GM12878 (cell line): Measurements from ENCODE around the gene NDUFB4.
A peak's percentile ranks its signal among the peaks of the same experiment; 100 is the strongest.

ENCODE experiments used
- EZH2 ChIP-seq: IDR thresholded peaks from 2 replicates; pipeline ENCODE4 v1.6.1; 2012; ENCODE audit warnings: low read depth, mild to moderate bottlenecking, control low read depth, inconsistent platforms, low read length, borderline replicate concordance; ENCODE audit not compliant: control insufficient read depth
- HCFC1 ChIP-seq: fragments of 150-350 bp; IDR thresholded peaks from 2 replicates; pipeline ENCODE4 v1.6.1; 2014; ENCODE audit warnings: low read length
- KAT2A ChIP-seq: conservative IDR thresholded peaks from 2 replicates; pipeline ENCODE4 v1.6.1; 2011; ENCODE audit warnings: low read depth, low read length; ENCODE audit not compliant: control insufficient read depth
- POLR2AphosphoS5 ChIP-seq: IDR thresholded peaks from 2 replicates; pipeline ENCODE4 v1.6.1; 2011; ENCODE audit warnings: mild to moderate bottlenecking, low read length, inconsistent platforms
- RAD21 ChIP-seq: IDR thresholded peaks from 2 replicates; pipeline ENCODE4 v1.6.1; 2011; ENCODE audit warnings: mild to moderate bottlenecking, low read depth, low read length, moderate library complexity; ENCODE audit not compliant: insufficient read depth
- SMARCA5 ChIP-seq: fragments of 450-650 bp; IDR thresholded peaks from 2 replicates; pipeline ENCODE4 v1.6.1; 2017; ENCODE audit warnings: mild to moderate bottlenecking
- TAF1 ChIP-seq: IDR thresholded peaks from 2 replicates; pipeline ENCODE4 v1.6.1; 2011; ENCODE audit warnings: mild to moderate bottlenecking, low read depth, low read length, borderline replicate concordance
- TF ChIP-seq, protein P1 (sequence below): fragments of 450-650 bp; IDR thresholded peaks from 2 replicates; pipeline ENCODE4 v1.6.1; 2017; ENCODE audit warnings: mild to moderate bottlenecking
- TF ChIP-seq, protein P2 (sequence below), 3 experiments: IDR thresholded peaks in 2 of 3; conservative IDR thresholded peaks in 1 of 3; 2 replicates each; pipeline ENCODE4 v1.5.1; 2011; ENCODE audit warnings: low read depth in 3 of 3, low read length in 3 of 3, mild to moderate bottlenecking in 3 of 3, control low read depth in 2 of 3, moderate library complexity in 2 of 3, inconsistent platforms in 1 of 3, mixed read lengths in 1 of 3; ENCODE audit not compliant: control insufficient read depth in 2 of 3, insufficient read depth in 1 of 3; ENCODE audit errors: extremely low read depth in 1 of 3
- TF ChIP-seq, protein P3 (sequence below): fragments of 450-650 bp; formaldehyde crosslinking; IDR thresholded peaks from 2 replicates; pipeline ENCODE4 v1.5.0; 2022; ENCODE audit warnings: mild to moderate bottlenecking, missing genetic modification characterization

DNA sequence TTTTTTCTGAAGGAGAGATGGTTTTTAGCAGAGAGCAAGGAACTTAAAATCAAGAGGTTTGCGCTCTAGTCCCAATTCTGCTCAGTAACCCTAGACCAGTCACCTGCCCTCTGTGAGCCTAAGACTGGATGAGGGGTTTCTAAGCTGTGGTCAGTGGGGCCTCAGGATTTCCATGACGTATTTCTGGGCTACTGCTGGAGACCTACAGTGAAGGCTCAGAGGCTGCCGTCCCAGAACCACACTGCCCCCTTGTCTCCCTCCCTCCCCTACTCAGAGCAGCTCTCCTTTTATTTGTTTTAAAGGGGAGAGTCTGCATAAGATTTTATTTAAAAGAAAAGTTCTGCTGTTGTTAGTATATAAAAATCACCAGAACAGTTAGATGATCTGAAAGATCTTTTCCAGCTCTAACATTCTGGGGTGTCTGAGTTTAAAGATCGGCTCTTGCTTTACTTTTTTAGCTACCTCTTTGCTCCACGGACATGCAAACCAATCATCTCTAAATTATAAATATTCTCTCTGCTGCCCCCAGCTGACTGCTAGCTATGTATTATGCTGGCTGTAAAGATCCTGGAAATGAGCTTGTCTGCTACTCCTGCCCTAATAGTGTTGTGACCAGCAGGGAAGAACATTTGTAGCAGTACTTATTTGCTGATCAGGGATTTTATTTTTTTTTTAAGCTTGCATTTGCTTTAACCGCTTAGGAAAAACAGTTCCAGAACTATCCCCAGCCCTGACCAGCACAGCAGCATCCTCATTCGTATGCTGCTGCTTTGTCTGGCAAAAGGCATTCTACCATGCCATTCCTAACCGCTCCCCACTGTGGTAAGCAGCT is 28.6 kb upstream of the NDUFB4 start:
- no peak for TF ChIP-seq EZH2
- TF ChIP-seq, protein P1, sequence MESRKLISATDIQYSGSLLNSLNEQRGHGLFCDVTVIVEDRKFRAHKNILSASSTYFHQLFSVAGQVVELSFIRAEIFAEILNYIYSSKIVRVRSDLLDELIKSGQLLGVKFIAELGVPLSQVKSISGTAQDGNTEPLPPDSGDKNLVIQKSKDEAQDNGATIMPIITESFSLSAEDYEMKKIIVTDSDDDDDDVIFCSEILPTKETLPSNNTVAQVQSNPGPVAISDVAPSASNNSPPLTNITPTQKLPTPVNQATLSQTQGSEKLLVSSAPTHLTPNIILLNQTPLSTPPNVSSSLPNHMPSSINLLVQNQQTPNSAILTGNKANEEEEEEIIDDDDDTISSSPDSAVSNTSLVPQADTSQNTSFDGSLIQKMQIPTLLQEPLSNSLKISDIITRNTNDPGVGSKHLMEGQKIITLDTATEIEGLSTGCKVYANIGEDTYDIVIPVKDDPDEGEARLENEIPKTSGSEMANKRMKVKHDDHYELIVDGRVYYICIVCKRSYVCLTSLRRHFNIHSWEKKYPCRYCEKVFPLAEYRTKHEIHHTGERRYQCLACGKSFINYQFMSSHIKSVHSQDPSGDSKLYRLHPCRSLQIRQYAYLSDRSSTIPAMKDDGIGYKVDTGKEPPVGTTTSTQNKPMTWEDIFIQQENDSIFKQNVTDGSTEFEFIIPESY = no peak
- TF ChIP-seq, protein P2, sequence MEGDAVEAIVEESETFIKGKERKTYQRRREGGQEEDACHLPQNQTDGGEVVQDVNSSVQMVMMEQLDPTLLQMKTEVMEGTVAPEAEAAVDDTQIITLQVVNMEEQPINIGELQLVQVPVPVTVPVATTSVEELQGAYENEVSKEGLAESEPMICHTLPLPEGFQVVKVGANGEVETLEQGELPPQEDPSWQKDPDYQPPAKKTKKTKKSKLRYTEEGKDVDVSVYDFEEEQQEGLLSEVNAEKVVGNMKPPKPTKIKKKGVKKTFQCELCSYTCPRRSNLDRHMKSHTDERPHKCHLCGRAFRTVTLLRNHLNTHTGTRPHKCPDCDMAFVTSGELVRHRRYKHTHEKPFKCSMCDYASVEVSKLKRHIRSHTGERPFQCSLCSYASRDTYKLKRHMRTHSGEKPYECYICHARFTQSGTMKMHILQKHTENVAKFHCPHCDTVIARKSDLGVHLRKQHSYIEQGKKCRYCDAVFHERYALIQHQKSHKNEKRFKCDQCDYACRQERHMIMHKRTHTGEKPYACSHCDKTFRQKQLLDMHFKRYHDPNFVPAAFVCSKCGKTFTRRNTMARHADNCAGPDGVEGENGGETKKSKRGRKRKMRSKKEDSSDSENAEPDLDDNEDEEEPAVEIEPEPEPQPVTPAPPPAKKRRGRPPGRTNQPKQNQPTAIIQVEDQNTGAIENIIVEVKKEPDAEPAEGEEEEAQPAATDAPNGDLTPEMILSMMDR (IDR thresholded peaks at IDR 0.05 in 2 of 3, conservative IDR thresholded peaks at IDR 0.05 in 1 of 3; ENCODE audit: control insufficient read depth in 2 of 3, extremely low read depth in 1 of 3, insufficient read depth in 1 of 3, low read depth in 3 of 3, low read length in 3 of 3) = peak in 2 of 3 experiments; percentile 21 to 34; a peak in 3 of 6 replicates
- no peak for TF ChIP-seq HCFC1
- no peak for TF ChIP-seq POLR2AphosphoS5
- TF ChIP-seq, protein P3, sequence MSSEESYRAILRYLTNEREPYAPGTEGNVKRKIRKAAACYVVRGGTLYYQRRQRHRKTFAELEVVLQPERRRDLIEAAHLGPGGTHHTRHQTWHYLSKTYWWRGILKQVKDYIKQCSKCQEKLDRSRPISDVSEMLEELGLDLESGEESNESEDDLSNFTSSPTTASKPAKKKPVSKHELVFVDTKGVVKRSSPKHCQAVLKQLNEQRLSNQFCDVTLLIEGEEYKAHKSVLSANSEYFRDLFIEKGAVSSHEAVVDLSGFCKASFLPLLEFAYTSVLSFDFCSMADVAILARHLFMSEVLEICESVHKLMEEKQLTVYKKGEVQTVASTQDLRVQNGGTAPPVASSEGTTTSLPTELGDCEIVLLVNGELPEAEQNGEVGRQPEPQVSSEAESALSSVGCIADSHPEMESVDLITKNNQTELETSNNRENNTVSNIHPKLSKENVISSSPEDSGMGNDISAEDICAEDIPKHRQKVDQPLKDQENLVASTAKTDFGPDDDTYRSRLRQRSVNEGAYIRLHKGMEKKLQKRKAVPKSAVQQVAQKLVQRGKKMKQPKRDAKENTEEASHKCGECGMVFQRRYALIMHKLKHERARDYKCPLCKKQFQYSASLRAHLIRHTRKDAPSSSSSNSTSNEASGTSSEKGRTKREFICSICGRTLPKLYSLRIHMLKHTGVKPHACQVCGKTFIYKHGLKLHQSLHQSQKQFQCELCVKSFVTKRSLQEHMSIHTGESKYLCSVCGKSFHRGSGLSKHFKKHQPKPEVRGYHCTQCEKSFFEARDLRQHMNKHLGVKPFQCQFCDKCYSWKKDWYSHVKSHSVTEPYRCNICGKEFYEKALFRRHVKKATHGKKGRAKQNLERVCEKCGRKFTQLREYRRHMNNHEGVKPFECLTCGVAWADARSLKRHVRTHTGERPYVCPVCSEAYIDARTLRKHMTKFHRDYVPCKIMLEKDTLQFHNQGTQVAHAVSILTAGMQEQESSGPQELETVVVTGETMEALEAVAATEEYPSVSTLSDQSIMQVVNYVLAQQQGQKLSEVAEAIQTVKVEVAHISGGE (CRISPR knock-in tag) = no peak
- TF ChIP-seq RAD21 = no peak
- no peak for TF ChIP-seq SMARCA5
- no peak for TF ChIP-seq KAT2A
- no peak for TF ChIP-seq TAF1
